Neural crest cell (in vitro differentiated cells): ENCODE results near the gene SEC11A. TPM values are rescaled to one million over a fixed set of nuclear protein-coding genes. Genes with fewer than 3 reads are reported as not detected.
A peak's percentile ranks its signal among the peaks of the same experiment; 100 is the strongest.
"Not testable (repeated sequence)": the region's sequence is repeated elsewhere in the genome, so short reads cannot be mapped to it uniquely, and the experiment has no call there.

Experiments used
- DNase-seq: peaks from one replicate; pipeline ENCODE4 v3.0.0; 2021; ENCODE audit warnings: low read depth, mixed read lengths, low spot score
- H3K27ac Mint-ChIP-seq: one replicate; pipeline ENCODE4 v1.8.0; 2021; ENCODE audit warnings: mild to moderate bottlenecking, mixed read lengths; ENCODE audit not compliant: unreplicated experiment
- H3K27me3 Mint-ChIP-seq: 2 replicates; pipeline ENCODE4 v1.8.0; 2021; ENCODE audit warnings: low read depth, mild to moderate bottlenecking, mixed read lengths
- H3K36me3 Mint-ChIP-seq: 2 replicates; pipeline ENCODE4 v1.8.0; 2021; ENCODE audit warnings: low read depth, mild to moderate bottlenecking, mixed read lengths
- H3K4me1 Mint-ChIP-seq: 2 replicates; pipeline ENCODE4 v1.8.0; 2021; ENCODE audit warnings: mixed read lengths
- H3K4me3 Mint-ChIP-seq: one replicate; pipeline ENCODE4 v1.8.0; 2021; ENCODE audit warnings: mild to moderate bottlenecking, mixed read lengths
- H3K9me3 Mint-ChIP-seq: 2 replicates; pipeline ENCODE4 v1.8.0; 2021; ENCODE audit warnings: mixed read lengths
- total RNA-seq: library from RNA; stranded (reverse); gene quantifications from 2 replicates; pipeline ENCODE4 v1.2.1, GENCODE V29; 2021
- TF ChIP-seq, protein P1 (sequence below): fragments of 200-600 bp; sonication (generic); conservative IDR thresholded peaks from 2 replicates; pipeline ENCODE4 v1.5.0; 2021; ENCODE audit warnings: antibody characterized with exemption, mild to moderate bottlenecking

Gene SEC11A
- total RNA-seq, 1 donor from 2014 or later: 201 TPM

DNA sequence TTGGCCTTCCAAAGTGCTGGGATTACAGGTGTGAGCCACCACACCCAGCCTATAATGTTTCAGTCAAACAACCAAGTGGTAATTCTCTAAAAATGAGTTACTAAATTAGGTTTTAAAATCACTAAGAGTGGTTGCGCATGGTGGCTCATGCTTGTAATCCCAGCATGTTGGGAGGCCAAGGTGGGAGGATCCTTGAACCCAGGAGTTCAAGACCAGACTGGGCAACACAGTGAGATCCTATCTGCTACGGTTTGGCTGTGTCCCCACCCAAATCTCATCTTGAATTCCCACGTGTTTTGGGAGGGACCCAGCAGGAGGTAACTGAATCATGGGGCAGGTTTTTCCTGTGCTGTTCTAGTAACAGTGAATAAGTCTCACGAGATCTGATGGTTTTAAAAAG, 26.1 kb downstream of the SEC11A start:
- Mint-ChIP-seq H3K4me3 (no peak overlapping the region), H3K4me1 (no peaks in the 10 kb centered on the region), H3K36me3 (peaks cover 19% of the 10 kb centered on the region), H3K9me3 (no peaks in the 10 kb centered on the region), H3K27me3 (no peaks in the 10 kb centered on the region), H3K27ac (no peak overlapping the region)
- DNase-seq: no peak
- TF ChIP-seq, protein P1, sequence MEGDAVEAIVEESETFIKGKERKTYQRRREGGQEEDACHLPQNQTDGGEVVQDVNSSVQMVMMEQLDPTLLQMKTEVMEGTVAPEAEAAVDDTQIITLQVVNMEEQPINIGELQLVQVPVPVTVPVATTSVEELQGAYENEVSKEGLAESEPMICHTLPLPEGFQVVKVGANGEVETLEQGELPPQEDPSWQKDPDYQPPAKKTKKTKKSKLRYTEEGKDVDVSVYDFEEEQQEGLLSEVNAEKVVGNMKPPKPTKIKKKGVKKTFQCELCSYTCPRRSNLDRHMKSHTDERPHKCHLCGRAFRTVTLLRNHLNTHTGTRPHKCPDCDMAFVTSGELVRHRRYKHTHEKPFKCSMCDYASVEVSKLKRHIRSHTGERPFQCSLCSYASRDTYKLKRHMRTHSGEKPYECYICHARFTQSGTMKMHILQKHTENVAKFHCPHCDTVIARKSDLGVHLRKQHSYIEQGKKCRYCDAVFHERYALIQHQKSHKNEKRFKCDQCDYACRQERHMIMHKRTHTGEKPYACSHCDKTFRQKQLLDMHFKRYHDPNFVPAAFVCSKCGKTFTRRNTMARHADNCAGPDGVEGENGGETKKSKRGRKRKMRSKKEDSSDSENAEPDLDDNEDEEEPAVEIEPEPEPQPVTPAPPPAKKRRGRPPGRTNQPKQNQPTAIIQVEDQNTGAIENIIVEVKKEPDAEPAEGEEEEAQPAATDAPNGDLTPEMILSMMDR: no peak

DNA sequence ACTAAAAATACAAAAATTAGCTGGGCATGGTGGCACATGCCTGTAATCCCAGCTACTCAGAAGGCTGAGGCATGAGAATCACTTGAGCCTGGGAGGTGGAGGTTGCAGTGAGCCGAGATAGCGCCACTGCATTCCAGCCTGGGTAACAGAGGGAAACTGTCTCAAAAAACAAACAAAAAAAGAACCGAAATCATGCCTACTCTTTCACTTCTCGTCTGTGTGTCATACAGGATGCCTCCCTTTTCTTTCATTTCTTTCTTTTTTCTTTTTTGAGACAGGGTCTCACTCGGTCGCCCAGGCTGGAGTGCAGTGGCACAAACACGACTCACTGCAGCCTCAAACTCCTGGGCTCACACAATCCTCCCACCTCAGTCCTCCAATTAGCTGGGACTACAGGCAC, 29.5 kb downstream of the SEC11A start:
- H3K27ac Mint-ChIP-seq: peak overlapping the region; percentile 89
- peaks cover 26% of the 10 kb centered on the region for H3K36me3 Mint-ChIP-seq

DNA sequence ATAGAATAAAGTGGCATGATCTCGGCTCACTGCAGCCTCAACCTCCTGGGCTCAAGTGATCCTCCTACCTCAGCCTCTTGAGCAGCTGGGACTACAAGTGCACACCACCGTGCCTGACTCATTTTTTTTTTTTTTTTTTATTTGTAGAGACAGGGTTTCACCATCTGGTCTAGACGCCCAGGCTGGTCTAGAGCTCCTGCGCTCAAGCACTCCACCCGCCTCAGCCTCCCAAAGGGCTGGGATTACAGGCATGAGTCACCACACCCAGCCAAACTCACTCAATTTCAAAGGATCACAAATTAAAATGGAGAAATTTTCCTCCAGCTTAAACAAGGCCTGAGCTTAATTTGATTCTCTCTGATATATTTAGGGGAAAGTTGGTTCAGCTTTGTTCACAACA, 30.6 kb downstream of the SEC11A start:
- DNase-seq: no peak
- Mint-ChIP-seq H3K4me3 (no peak overlapping the region), H3K27ac (no peak overlapping the region), H3K9me3 (no peaks in the 10 kb centered on the region), H3K36me3 (peaks cover 21% of the 10 kb centered on the region), H3K27me3 (no peaks in the 10 kb centered on the region), H3K4me1 (no peaks in the 10 kb centered on the region)
- TF ChIP-seq, protein P1: no peak

More for the DNA sequence above, 29.5 kb downstream of the SEC11A start:
- not testable (repeated sequence) for H3K27me3 Mint-ChIP-seq, H3K4me1 Mint-ChIP-seq, H3K4me3 Mint-ChIP-seq, H3K9me3 Mint-ChIP-seq, DNase-seq

DNA sequence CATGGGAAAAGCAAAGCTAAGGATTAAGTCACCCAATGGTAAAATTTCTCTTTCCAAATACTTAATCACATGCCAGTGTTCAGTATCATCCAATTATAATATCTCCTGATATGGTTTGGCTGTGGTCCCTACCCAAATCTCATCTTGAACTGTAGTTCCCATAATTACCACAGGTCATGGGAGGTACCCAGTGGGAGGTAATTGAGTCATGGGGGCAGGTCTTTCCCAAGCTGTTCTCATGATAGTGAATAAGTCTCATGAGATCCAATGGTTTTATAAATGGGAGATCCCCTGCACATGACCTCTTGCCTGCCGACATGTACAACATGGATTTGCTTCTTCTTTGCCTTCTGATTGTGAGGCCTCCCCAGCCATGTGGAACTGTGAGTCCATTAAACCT, 31.8 kb downstream of the SEC11A start:
- Mint-ChIP-seq H3K4me1 (no peaks in the 10 kb centered on the region), H3K4me3 (no peak overlapping the region), H3K27me3 (no peaks in the 10 kb centered on the region), H3K27ac (no peak overlapping the region), H3K36me3 (peaks cover 16% of the 10 kb centered on the region), H3K9me3 (no peaks in the 10 kb centered on the region)
- DNase-seq: no peak
- TF ChIP-seq, protein P1: no peak

DNA sequence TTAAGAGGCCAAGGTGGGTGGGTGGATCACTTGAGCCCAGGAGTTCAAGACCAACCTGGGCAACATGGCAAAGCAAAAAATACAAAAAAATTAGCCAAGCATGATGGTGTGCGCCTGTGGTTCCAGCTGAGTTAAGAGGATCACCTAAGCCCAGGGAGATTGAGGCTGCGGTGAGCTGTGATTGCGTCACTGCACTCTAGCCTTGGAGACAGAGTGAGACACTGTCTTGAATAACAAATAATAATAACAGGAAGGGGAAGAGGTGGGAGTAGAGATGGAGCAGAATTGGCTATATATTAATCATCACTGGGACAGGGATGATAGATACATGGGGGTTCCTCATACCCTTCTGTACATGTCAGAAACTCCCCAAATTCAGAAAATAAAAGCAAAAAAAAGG, 34.1 kb downstream of the SEC11A start:
- H3K27me3 Mint-ChIP-seq: no peaks in the 10 kb centered on the region
- no peaks in the 10 kb centered on the region for H3K4me1 Mint-ChIP-seq
- DNase-seq: no peak
- TF ChIP-seq, protein P1: no peak
- peaks cover 12% of the 10 kb centered on the region for H3K36me3 Mint-ChIP-seq
- H3K27ac Mint-ChIP-seq: peak overlapping the region; percentile 78
- no peak overlapping the region for H3K4me3 Mint-ChIP-seq
- H3K9me3 Mint-ChIP-seq: no peaks in the 10 kb centered on the region

DNA sequence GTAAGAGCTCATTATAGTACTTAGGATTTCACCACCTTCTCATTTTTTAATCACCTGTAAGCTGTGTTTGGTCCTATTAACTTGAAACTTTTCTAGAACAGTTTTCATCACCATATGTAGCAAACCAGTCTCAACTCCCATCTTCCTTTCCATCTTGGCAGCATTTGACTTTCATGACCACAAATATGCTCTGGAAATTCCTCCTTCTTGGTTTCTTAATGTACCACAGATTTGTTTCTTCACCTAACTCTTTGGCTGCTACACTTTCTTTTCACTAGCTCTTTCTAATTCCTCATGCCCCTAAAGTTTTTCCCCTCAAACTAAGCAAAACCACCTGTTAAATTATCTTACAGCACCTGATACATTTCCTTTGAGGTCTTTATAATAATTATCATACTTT, 44.7 kb downstream of the SEC11A start:
- H3K27me3 Mint-ChIP-seq: no peaks in the 10 kb centered on the region
- H3K9me3 Mint-ChIP-seq: no peaks in the 10 kb centered on the region
- TF ChIP-seq, protein P1: no peak
- DNase-seq: no peak
- no peak overlapping the region for H3K4me3 Mint-ChIP-seq
- no peak overlapping the region for H3K27ac Mint-ChIP-seq
- no peaks in the 10 kb centered on the region for H3K4me1 Mint-ChIP-seq
- H3K36me3 Mint-ChIP-seq: peaks cover 25% of the 10 kb centered on the region
